ENCODE results near the gene SOX4. TPM values are rescaled to one million over a fixed set of nuclear protein-coding genes. Genes with fewer than 3 reads are reported as not detected.

Gene SOX4
- total RNA-seq, 1 donor from 2014 or later: 132 TPM

DNA sequence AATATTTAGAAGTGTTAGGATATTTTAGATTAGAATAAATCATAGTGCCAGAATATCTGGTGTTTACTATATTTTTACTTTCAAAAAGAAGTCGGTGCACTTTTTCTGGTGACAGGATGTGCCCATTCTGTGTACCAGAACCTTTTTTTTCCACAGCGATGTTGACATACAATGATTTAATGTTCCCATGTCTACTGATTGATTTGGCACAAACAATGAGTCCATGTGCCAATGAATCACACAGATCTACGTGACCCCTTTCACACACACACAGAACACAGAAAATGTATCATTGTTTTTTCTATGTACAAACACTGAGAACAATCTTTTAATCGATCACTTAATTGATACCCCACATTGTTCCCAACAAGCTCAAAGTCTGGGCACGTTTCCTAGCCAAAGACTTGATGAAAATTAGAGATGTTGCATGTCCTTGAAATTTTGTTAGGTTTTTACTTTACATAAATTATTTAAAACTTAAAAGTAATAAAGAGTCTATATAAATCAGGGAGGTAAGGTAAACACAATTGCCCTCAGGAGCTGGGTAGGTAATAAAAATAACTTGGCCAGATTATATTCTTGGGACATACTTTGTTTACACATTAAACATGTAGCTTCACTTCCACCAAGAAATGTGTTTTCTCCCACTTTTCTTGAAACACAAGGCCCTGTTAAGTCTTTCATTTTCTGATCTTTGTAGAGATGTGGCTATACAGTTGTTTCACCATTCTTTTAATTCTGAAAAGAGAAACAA is 36.4 kb upstream of the SOX4 start:
- Mint-ChIP-seq H3K4me3 (ENCODE audit: unreplicated experiment) (no peak overlapping the region), H3K36me3 (ENCODE audit: low read depth, unreplicated experiment) (peaks cover 5% of the 10 kb centered on the region), H3K27me3 (ENCODE audit: unreplicated experiment) (peaks cover 2% of the 10 kb centered on the region), H3K4me1 (ENCODE audit: unreplicated experiment) (no peaks in the 10 kb centered on the region), H3K27ac (ENCODE audit: unreplicated experiment) (no peak overlapping the region), H3K9me3 (ENCODE audit: unreplicated experiment) (no peaks in the 10 kb centered on the region)
- DNase-seq (ENCODE audit: low spot score): no peak
- TF ChIP-seq, protein P1, sequence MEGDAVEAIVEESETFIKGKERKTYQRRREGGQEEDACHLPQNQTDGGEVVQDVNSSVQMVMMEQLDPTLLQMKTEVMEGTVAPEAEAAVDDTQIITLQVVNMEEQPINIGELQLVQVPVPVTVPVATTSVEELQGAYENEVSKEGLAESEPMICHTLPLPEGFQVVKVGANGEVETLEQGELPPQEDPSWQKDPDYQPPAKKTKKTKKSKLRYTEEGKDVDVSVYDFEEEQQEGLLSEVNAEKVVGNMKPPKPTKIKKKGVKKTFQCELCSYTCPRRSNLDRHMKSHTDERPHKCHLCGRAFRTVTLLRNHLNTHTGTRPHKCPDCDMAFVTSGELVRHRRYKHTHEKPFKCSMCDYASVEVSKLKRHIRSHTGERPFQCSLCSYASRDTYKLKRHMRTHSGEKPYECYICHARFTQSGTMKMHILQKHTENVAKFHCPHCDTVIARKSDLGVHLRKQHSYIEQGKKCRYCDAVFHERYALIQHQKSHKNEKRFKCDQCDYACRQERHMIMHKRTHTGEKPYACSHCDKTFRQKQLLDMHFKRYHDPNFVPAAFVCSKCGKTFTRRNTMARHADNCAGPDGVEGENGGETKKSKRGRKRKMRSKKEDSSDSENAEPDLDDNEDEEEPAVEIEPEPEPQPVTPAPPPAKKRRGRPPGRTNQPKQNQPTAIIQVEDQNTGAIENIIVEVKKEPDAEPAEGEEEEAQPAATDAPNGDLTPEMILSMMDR (IDR thresholded peaks at IDR 0.05; ENCODE audit: unreplicated experiment): no peak

DNA sequence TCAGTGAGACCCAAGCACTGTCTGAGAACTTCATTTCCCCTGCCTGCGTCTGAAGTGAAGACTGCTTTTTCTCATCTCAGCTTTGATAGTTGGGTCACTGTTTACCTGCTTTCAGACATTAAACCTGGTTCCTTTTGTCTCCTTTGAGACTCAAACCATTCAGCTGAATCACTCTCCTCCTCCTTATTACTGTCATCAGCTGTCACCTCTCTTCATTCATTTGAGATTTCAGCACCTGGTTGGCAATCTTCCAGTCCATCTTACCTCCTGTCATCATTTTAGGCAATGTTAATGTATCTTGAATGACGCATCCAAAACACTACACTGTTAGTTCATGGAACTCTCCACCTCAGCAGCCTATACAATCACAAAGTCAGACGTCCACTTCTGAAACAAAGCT is 34.3 kb upstream of the SOX4 start:
- Mint-ChIP-seq H3K4me1 (ENCODE audit: unreplicated experiment) (no peaks in the 10 kb centered on the region), H3K27me3 (ENCODE audit: unreplicated experiment) (no peaks in the 10 kb centered on the region), H3K9me3 (ENCODE audit: unreplicated experiment) (no peaks in the 10 kb centered on the region), H3K4me3 (ENCODE audit: unreplicated experiment) (no peak overlapping the region), H3K36me3 (ENCODE audit: low read depth, unreplicated experiment) (no peaks in the 10 kb centered on the region), H3K27ac (ENCODE audit: unreplicated experiment) (no peak overlapping the region)
- TF ChIP-seq, protein P1 (IDR thresholded peaks at IDR 0.05; ENCODE audit: unreplicated experiment): no peak
- DNase-seq (ENCODE audit: low spot score): no peak

DNA sequence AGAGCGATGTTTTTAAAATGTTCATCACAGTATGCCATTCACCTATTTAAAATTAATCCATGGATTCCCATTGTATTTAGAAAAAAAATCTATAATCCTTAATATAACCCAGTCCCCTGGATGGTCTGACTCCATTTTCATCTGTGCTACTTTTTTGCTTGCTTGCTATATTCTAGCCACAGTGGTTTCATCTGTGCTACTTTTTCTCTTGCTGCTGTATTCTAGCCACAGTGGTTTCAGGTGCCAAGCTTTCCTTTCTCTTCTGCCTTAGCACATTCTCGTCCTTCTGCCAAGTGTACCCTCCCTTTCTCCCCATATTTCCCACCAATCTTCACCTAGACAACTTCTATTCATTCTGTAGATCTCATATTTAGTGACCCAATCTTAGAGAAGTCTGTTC is 33.3 kb upstream of the SOX4 start:
- Mint-ChIP-seq H3K27ac (ENCODE audit: unreplicated experiment) (no peak overlapping the region), H3K36me3 (ENCODE audit: low read depth, unreplicated experiment) (no peaks in the 10 kb centered on the region), H3K27me3 (ENCODE audit: unreplicated experiment) (no peaks in the 10 kb centered on the region), H3K4me1 (ENCODE audit: unreplicated experiment) (no peaks in the 10 kb centered on the region), H3K4me3 (ENCODE audit: unreplicated experiment) (no peak overlapping the region), H3K9me3 (ENCODE audit: unreplicated experiment) (no peaks in the 10 kb centered on the region)
- no peak for DNase-seq (ENCODE audit: low spot score)
- TF ChIP-seq, protein P1 (IDR thresholded peaks at IDR 0.05; ENCODE audit: unreplicated experiment): no peak

DNA sequence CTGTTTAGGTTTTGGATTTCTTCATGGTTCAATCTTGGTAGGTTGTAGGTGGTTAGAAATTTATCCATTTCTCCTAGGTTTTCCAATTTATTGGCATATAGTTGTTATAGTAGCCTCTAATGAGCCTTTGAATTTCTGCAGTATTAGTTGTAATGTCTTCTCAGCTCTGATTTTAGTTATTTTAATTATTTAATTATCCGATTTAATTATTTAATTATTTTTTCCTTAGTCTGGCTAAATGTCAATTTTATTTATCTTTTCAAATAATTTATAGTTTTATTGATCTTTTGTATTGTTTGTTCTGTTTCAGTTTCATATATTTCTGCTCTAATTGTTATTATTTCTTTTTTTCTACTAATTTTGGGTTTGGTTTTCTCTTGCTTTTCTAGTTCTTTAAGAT is 28.1 kb upstream of the SOX4 start:
- Mint-ChIP-seq H3K4me1 (ENCODE audit: unreplicated experiment) (no peaks in the 10 kb centered on the region), H3K9me3 (ENCODE audit: unreplicated experiment) (no peaks in the 10 kb centered on the region), H3K36me3 (ENCODE audit: low read depth, unreplicated experiment) (no peaks in the 10 kb centered on the region), H3K4me3 (ENCODE audit: unreplicated experiment) (no peak overlapping the region), H3K27me3 (ENCODE audit: unreplicated experiment) (no peaks in the 10 kb centered on the region), H3K27ac (ENCODE audit: unreplicated experiment) (no peak overlapping the region)
- no peak for DNase-seq (ENCODE audit: low spot score)
- TF ChIP-seq, protein P1 (IDR thresholded peaks at IDR 0.05; ENCODE audit: unreplicated experiment): no peak

DNA sequence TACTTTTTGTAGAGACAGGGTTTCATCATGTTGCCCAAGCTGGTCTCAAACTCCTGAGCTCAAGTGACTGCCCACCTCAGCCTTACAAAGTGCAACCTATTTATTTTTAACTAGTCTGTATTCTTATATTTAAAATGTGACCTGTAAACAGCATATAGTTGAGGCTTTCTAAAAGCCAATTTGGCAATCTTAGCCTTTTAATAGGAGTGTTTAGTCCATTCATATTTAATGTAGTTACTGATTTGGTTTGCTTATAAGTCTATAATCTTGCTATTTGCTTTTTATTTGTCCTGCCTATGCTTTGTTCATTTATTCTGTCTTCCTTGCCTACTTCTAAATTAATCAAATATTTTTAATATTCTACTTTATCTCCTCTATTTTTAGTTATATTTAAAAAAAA is 15.0 kb upstream of the SOX4 start:
- DNase-seq (ENCODE audit: low spot score): no peak
- Mint-ChIP-seq H3K36me3 (ENCODE audit: low read depth, unreplicated experiment) (no peaks in the 10 kb centered on the region), H3K27me3 (ENCODE audit: unreplicated experiment) (no peaks in the 10 kb centered on the region), H3K27ac (ENCODE audit: unreplicated experiment) (no peak overlapping the region), H3K9me3 (ENCODE audit: unreplicated experiment) (peaks cover 5% of the 10 kb centered on the region), H3K4me3 (ENCODE audit: unreplicated experiment) (no peak overlapping the region), H3K4me1 (ENCODE audit: unreplicated experiment) (no peaks in the 10 kb centered on the region)
- TF ChIP-seq, protein P1 (IDR thresholded peaks at IDR 0.05; ENCODE audit: unreplicated experiment): no peak

Data from endothelial cell (in vitro differentiated cells).